ENCODE measurements around the gene SC5D. TPM values are rescaled to one million over a fixed set of nuclear protein-coding genes. Genes with fewer than 3 reads are reported as not detected.

Gene SC5D
- total and polyA plus RNA-seq, 2 of the 4 experiments (the other 2 are of a cell fraction): 21.3 to 21.7 TPM

DNA sequence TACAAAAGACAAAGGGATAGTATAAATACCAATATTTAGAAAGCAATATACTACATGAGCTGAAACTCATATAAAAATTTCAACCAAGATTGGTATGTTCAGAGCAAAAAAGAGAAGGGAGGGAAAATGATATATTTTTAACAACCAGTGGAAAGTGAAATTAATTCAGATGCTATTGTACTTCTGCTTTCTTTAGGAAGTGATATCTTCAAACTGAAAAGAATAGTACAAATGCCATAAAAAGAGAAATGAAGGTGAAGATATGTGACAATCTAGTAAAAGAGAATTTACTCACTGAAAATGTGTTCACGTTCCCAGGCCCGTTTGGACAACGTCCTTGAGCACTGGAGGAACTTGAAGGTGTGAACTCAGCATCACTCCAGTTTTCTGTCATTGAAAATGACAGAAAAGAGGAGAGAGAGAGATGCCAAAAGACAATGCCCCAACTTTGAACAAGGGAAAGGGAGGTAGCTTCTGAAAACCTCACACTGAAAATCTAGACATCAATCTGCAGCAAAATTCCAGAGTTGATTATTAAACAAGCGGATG lies 47.5 kb downstream of the SC5D start:
- H4K91ac ChIP-seq (ENCODE audit: insufficient read depth, low read depth, low read length): no peak overlapping the region
- in situ Hi-C loops (cut with MboI; ENCODE audit: low sequenced_read_pairs): no loop called here
- no peak overlapping the region for H2AFZ ChIP-seq (replicated peaks; ENCODE audit: low read length, poor library complexity)
- H2BK120ac ChIP-seq (ENCODE audit: low read depth, low read length): no peak overlapping the region
- H3K14ac ChIP-seq (replicated peaks; ENCODE audit: low read depth, low read length): no peak overlapping the region
- H3K36me3 ChIP-seq (ENCODE audit: control insufficient read depth, insufficient read depth, low read length): no peaks in the 10 kb centered on the region
- DNase-seq (no peak), ATAC-seq (ENCODE audit: low read depth) (no peak)
- H3K56ac ChIP-seq (ENCODE audit: extremely low read depth, insufficient read depth, low read length): no peak overlapping the region
- H3K9me3 ChIP-seq (ENCODE audit: control insufficient read depth, insufficient read depth, low read length): no peaks in the 10 kb centered on the region
- peaks cover 29% of the 10 kb centered on the region for H3K27me3 ChIP-seq (ENCODE audit: control insufficient read depth, insufficient read depth, low read length)
- no peaks in the 10 kb centered on the region for H3K9me1 ChIP-seq (ENCODE audit: insufficient read depth, low read length)
- no peak overlapping the region for H3K4me2 ChIP-seq (ENCODE audit: low read depth, low read length)
- no peak overlapping the region for H2AK5ac ChIP-seq (ENCODE audit: low read depth, low read length)
- intact Hi-C loops (cut with micrococcal nuclease): no loop called here
- H3K4me3 ChIP-seq (ENCODE audit: insufficient read depth, low read depth, low read length): no peak overlapping the region
- no peak overlapping the region for H2BK20ac ChIP-seq (ENCODE audit: low read depth, low read length)
- H2BK15ac ChIP-seq (ENCODE audit: low read depth, low read length): no peak overlapping the region
- no peak overlapping the region for H2BK5ac ChIP-seq (ENCODE audit: low read depth, low read length, poor library complexity, severe bottlenecking)
- WGBS, 2 experiments (ENCODE audit: extremely low coverage in 2 of 2, insufficient read length in 1 of 2): no CpG with 5 or more reads among the region's 4 CpGs
- no peak overlapping the region for H3K4ac ChIP-seq (ENCODE audit: low read depth, low read length)
- no TSS peak for BruUV-seq (replicated peaks)
- POLR2A ChIA-PET (ENCODE audit: unreplicated experiment): no interaction called here
- no peaks in the 10 kb centered on the region for H3K4me1 ChIP-seq (ENCODE audit: control insufficient read depth, insufficient read depth, low read length)
- H3K79me1 ChIP-seq (ENCODE audit: low read depth in 1 of 2, low read length in 2 of 2): no peaks in the 10 kb centered on the region
- no peak overlapping the region for H4K8ac ChIP-seq (ENCODE audit: low read depth in 2 of 2, low read length in 2 of 2)
- no peak overlapping the region for H4K5ac ChIP-seq (ENCODE audit: low read depth, low read length)
- TF ChIP-seq BHLHE40 (IDR thresholded peaks at IDR 0.05; ENCODE audit: low read depth, low read length): no peak
- TF ChIP-seq MXI1 (IDR thresholded peaks at IDR 0.05; ENCODE audit: borderline replicate concordance, low read depth, low read length): no peak
- TF ChIP-seq MAFK (IDR thresholded peaks at IDR 0.05; ENCODE audit: low read depth, low read length): no peak
- no peak for TF ChIP-seq POLR2A (IDR thresholded peaks at IDR 0.05; ENCODE audit: low read depth, low read length)
- no peak for TF ChIP-seq MAZ (IDR thresholded peaks at IDR 0.05; ENCODE audit: borderline replicate concordance, low read depth, low read length)
- TF ChIP-seq RFX5 (IDR thresholded peaks at IDR 0.05; ENCODE audit: low read depth, low read length): no peak
- no peak for TF ChIP-seq SMC3 (IDR thresholded peaks at IDR 0.05; ENCODE audit: low read depth, low read length)
- TF ChIP-seq, protein P1, sequence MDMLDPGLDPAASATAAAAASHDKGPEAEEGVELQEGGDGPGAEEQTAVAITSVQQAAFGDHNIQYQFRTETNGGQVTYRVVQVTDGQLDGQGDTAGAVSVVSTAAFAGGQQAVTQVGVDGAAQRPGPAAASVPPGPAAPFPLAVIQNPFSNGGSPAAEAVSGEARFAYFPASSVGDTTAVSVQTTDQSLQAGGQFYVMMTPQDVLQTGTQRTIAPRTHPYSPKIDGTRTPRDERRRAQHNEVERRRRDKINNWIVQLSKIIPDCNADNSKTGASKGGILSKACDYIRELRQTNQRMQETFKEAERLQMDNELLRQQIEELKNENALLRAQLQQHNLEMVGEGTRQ (IDR thresholded peaks at IDR 0.05; ENCODE audit: low read depth, low read length): no peak
- no peak for TF ChIP-seq CHD1 (IDR thresholded peaks at IDR 0.05; ENCODE audit: low read depth, low read length)
- TF ChIP-seq, protein P2, sequence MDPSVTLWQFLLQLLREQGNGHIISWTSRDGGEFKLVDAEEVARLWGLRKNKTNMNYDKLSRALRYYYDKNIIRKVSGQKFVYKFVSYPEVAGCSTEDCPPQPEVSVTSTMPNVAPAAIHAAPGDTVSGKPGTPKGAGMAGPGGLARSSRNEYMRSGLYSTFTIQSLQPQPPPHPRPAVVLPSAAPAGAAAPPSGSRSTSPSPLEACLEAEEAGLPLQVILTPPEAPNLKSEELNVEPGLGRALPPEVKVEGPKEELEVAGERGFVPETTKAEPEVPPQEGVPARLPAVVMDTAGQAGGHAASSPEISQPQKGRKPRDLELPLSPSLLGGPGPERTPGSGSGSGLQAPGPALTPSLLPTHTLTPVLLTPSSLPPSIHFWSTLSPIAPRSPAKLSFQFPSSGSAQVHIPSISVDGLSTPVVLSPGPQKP (IDR thresholded peaks at IDR 0.05; ENCODE audit: borderline replicate concordance, low read depth, low read length): no peak
- CTCF ChIA-PET: interaction anchor here (0.6 kb wide), 1 partner anchor 92 kb away, joined by 3 read pairs; no protein-coding TSS in a partner anchor
- H3K9ac ChIP-seq (ENCODE audit: low read depth, low read length): no peak overlapping the region
- H3K27ac ChIP-seq (ENCODE audit: insufficient read depth, low read length): no peak overlapping the region
- dilution Hi-C loops (cut with HindIII; ENCODE audit: low sequenced_read_pairs, unreplicated experiment): no loop called here
- no peak overlapping the region for H2AK9ac ChIP-seq (replicated peaks; ENCODE audit: low read depth, low read length, poor library complexity)
- no peak overlapping the region for H3K18ac ChIP-seq (ENCODE audit: low read depth, low read length)
- H4K20me1 ChIP-seq (ENCODE audit: insufficient read depth, low read length): no peaks in the 10 kb centered on the region
- no peak overlapping the region for H3K23ac ChIP-seq (ENCODE audit: low read depth, low read length)
